ENCODE data around the gene RSPH6A.

Gene RSPH6A

DNA sequence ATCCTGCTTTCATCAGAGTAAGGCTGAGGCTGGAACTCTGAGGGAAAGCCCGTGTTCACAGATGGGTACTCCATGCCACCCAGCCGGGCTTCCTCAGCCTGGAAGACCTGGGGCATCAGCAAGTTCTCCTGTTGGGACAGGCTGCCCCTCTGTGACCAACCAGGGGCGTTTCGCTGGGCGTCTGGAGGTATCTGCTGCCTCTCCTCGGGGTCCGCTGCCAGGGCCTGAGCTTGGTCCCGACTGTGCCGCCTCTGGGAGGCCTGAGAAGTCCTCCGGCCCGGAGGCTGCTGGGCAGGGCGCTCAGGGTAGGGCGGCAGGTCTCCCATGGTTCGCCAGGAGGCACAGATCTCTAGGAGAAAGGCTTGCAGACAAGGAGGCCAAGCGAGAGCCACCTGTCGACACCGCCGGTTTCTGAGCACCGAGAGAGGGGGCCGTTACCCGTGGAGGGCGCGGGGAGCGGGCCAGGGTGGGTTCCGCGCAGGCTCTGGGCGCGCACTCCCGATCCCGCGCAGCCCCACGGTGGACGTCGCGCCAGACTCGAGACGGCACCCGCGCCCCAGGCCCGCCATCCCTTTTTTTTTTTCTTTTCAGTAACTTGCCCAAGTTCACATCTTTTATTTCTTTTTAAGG lies at the start of gene RSPH6A:
Gene RSPH6A, minus strand, starts transcription at position 458 of the 630 bp plus-strand sequence. Its CDS starts 132 bp downstream, at position 326.
- no peak for DNase-seq

DNA sequence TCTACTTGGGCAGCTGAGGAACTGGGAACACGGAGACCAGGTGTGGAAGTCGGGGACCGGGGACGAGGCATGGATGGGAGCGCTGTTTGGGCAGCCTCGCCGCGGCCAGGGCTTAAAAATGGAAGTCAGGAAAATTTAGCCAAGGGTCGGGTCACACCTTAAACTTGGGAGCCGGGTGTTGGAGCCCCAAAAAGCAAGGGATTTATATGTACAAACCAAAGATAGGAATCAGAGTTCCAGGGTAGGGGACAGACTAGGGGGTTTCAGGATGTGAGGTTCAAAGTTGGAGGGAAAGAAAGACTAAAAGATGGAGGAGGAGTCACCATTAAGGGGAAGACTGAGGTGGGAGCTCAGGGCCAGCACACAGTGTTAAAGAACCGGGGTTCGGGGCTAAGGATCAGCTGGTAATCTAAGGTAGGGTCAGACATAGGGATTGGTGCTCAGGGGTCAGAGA lies 49.5 kb upstream of the RSPH6A start:
- no peak for DNase-seq

DNA sequence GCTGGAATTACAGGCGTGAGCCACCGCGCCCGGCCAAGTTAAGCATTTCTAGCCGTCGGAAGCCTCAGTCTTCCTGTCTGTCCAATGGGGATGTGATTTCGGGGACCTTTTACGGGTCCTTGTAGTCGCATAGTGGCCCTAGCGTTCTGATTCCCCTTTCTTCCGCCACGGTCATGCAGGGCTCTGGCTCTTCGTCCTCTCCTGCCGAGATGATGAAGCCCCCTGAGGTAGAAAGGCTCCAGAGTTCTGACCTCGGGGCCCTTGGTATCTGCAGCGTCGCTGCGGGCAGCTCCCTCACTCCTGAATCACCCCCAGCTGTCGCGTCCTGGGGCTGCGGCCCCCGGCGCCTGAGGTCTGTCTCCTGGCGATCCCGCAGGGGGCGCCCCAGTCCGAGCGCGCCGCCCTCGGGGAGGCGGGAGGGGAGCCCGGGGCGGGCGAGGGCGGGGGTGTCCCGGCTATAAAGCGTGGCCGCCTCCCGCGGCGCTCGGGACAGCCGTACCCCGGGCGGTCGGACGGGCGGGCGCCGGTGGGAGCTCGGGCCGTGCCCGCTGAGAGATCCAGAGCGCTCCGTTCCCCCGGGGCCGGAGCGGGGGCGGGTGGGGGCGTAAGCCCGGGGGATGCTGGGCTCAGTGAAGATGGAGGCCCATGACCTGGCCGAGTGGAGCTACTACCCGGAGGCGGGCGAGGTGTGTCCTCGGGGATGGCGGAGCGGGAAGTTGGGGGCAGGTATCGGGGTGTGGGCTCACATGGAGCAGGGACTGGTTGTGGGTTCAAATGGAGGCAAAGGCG lies 48.9 kb upstream of the RSPH6A start, which contains the start of gene FOXA3:
Gene FOXA3, plus strand, starts transcription at position 487 of the 789 bp plus-strand sequence. Its CDS starts 131 bp downstream, at position 618.
- DNase-seq = peak; percentile 60

DNA sequence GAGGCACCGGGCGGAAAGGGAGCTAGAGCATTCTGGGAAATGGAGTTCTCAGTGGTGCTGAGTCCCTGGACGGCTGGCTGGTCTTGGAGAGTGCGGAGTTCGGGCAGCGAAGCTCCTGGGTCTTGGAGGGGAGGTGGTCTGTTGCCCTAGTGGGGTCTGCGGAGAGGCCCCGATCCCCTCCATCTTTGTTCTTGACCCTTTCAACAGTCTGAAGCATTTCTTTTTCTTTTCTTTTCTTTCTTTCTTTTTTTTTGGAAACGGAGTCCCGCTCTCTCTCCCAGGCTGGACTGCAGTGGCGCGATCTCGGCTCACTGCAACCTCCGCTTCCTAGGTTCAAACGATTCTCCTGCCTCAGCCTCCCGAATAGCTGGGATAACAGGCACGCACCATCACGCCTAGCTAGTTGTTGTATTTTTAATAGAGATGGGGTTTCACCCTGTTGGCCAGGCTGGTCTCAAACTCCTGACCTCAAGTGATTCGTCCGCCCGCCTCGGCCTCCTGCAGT lies 48.3 kb upstream of the RSPH6A start:
- DNase-seq = no peak

DNA sequence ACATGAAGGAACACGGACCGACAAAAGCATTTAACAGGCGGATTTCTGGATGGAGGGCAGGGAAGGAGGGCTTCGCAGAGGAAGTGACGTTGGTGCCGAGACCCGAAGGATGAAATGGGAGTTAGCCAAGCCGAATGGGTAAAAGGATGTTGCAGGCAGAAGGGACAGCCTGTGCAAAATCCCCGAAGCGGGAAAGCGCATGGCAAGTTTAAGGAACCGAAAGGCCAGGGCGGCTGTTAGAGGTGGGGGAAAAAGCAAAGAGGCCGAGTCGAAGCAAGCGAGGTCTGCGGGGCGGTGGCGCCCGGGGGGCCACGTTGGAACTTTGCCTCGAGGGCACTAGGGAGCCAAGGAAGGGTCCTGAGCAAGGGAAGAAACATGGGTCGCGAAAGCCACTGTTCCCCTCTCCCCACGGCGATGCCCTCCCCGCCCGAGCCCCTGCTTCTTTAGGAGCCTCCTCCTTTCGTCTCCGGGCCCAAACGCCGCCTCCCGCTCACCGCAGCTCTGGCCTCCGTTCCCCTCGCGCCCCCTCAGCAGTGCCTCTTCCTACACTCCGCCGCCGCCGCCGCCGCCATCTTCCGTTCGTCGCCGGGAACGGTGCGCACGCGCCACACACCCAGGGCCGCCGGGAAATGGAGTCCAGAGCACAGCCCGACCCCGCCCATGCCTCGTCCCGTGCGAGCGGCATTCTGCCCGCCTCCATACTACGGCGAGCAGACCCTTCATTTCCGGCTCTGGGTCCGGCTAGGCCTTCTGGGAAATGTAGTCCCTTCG lies 47.6 kb upstream of the RSPH6A start, which contains the start of gene SYMPK:
Gene SYMPK, minus strand, starts transcription at position 584 of the 771 bp plus-strand sequence. CDS start 8,652 bp downstream, outside the sequence.
- peak; percentile 99 for DNase-seq

DNA sequence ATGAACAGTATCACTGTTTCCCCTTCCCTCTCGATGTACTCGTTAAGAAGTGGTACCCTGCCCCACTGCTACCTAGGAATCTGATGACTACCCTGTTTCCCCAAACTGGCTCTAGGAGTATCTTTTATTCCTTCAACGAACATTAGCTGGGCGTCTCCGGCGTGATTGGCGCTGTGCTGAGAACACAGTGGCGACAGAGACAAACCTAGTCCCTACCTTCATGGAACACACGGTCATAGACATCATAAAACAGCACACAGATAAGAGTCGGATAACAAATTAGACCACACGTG lies 47.1 kb upstream of the RSPH6A start:
- no peak for DNase-seq

DNA sequence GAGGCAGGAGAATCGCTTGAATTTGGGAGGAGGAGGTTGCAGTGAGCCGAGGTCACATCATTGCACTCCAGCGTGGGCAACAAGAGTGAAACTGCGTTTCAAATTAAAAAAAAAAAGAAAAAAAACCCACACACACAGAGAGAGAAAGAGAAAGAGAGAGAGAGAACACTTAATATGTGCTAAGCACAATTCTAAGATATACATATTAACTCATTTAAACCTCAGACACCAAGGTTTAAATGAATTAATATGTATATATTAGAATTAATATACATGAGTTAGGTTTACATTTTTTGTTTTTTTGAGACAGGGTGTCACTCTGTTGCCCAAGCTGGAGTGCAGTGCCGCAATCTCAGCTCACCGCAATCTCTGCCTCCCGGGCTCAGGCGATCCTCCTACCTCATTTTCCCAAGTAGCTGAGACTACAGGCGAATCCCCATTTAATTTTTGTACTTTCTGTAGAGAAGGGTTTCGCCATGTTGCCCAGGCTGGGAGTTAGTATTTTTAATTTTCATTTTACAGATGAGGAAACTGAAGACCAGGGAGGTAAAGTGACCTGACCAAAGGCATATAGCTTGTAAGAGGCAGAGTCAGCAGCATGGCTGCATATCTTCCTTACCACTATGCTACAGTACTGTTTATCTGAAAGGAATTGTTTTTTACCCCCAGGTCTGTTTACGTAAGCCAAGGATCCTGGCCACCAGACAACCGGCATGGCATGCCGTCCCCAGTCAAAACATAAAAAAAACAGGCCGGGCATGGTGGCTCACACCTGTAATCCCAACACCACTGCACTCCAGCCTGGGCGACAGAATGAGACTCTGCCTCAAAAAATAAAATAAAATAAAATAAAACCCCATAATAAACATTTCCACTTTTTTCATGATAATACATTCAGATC lies 45.5 kb upstream of the RSPH6A start:
- DNase-seq = no peak

DNA sequence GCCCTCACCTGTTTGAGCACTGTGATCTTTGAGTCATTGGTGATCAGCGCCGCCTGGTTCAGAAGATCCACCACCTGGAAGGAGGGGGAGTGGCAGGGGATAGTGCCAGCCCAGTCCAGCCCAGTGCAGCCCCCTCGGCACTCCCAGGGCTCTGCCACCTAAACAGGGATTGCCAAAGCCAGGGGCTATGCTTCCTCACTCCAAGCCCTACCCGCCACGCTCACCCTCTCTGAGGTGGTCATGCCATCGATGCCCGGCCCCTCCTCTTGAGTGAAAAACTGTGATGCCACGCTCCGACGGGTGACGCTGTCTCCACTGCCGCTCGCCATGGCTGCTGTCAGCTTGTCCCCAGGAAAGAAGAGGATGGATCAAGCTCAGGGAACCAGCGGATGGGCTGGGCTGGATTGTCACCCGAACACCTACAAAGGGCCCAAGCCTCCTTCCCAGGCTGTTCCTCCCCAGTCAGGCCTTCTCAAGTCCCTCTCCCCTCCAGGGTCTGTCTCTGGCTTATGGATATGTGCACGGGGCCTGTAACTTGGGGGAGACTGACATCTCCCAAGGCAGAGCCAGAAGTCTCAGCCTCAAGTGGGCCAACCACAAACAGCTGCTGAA lies 39.2 kb upstream of the RSPH6A start:
- no peak for DNase-seq

DNA sequence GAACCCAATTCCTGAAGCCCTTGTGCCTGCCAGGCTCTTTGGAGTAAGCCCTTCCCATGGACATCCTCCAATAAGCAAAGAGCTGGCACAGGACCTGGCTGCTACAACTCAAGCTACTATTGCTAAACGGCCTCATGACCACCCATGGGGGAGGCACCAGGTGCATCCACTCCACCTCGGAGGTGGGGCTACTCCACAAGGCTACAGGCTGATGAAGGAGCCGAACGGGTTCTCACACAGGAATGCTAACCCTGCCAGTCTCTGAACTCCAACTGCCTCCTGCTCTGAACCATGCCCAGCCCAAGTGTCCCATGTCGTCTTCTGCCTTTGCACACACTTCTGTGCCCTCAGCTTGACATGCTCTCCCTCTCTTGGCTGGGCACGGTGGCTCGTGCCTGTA lies 37.9 kb upstream of the RSPH6A start:
- no peak for DNase-seq

DNA sequence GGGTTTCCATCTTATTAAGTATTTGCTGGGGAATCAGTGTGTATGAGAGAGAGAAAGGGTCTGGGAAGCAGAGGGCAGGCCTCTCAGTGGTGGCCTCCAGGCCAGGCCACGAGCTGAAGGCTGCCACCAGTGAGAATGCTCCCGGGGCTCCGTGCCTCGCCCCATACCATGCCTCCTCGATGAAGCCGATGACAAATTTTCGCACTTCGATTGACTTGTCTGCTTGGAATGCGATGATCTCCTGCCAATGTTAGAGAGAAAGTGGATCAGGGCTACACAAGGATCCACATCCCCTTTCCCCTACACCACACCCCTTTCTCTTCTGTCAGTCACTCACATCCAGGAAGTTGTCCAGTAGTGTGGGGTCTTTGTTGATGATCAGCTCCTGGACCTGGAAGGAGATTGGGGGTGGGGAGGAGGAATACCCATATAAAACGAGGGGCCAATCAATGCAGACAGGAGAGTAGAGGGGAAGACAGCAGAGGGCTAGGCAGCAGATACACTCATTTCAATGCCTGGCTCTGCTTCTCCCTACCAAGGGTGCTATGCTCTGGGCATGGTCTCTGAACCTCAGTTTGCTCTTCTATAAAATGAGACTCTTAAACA lies 37.1 kb upstream of the RSPH6A start:
- no peak for DNase-seq

DNA sequence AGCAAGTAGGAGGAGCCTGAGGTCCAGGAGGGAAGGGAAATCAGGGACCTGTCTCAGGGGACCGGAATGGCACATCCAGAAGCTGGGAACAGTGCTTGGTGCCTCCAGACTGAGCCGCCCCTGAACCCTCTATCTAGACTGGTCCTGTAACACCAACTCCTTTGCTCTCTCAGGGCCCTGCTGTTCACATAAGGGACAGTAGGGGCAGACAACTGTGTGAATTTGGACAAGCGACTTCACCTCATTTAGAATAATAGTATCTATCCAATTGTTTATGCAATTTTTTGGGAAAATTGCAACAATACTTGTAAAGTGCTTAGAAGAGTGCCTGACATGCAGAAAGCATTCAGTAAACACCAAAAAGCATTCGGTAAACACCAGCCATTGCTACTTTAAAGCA lies 33.8 kb upstream of the RSPH6A start:
- DNase-seq = no peak

DNA sequence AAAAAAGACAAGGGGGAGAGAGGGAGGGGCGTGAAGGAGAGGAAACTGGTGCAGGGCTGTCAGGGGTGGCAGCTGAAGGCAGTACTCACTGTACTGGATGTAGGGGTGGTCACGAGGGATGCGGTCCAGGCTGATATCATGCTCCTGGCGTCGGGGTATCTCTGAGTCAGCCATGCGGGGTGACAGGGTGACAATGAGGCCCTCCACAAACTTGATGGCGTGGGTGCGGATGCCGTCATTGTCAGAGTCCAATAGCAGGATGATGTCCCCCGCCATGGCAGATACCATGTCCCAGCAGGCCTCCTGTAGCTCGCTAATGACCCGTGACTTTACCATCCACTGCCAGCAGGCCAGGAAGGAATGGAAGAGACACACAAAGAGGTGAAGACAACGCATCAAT lies 32.6 kb upstream of the RSPH6A start:
- no peak for DNase-seq

DNA sequence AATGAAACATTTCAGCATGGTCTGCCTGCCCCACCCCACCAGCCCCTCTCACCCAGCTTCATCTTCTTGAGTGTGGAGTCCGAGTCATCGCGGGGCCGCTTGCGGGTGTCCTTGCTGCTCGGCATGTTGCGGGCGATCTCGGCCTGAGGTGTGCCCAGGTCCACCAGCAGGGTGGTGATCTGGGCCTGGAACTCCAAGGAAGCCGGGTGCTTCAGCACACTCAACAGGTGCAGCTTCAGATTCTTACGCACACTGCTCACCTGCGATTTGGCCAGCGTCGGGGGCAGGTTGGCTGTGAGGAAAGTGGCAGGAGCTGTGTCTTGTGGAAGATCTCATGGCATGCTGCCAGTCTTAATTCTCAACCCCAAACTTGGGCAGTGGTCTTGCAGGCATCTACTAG lies 27.1 kb upstream of the RSPH6A start:
- no peak for DNase-seq

DNA sequence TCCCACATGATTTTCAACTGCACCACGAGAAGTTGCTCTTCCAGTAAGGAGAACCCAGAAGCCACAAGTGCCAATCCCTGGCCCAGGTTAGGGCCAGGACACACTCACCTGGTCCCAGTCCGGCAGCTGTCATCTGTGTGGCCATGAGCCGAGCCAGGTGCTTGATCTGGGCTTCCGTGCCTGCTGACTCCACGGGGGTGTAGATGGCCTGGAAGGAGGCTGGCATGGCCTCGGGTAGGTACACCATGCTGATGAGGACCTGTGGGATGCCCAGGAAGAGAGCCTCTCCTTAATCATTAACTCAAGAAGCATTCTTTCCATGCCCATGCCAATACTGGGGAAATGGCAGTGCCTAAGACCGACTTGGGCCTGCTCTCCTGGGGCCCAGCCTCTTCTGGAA lies 19.9 kb upstream of the RSPH6A start:
- no peak for DNase-seq

DNA sequence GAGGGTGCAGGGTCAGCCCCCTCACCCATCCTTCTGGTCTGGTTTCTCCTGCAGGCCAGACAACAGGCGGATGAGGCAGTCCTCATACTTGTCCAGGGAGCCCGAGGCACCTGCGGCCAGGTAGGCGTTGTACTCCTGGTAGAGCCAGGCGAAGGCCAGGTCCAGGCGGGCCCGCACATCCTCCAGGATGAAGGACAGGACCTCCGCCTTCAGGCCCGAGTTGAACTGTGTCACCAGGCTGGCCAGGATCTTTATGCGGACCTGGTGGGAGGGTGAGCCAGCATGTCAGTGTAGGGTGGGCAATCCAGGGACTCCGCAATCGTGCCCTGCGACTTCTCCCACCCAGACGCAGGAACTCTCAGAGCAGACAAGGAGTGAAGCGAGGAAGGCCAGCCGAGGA lies 13.8 kb upstream of the RSPH6A start:
- no peak for DNase-seq

DNA sequence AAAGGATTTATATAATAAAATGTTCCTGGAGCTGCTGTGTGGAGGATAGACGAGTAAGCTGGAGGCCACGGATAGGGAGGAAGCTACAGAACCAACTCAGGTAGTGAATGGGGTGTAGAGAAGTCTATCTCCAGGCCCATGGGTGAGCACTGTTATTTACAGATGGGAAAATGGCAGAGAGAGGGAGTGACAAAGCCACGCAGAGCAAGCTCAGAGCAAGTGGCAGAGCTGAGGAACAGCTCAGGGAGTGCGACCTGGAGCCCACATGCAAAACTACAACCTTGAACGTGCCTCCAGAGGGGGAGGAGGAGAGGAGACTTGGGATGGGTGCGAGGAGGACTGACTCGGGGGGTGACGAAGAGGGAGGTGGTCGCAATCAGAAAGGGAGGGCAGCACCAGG lies 13.4 kb upstream of the RSPH6A start:
- DNase-seq = no peak

DNA sequence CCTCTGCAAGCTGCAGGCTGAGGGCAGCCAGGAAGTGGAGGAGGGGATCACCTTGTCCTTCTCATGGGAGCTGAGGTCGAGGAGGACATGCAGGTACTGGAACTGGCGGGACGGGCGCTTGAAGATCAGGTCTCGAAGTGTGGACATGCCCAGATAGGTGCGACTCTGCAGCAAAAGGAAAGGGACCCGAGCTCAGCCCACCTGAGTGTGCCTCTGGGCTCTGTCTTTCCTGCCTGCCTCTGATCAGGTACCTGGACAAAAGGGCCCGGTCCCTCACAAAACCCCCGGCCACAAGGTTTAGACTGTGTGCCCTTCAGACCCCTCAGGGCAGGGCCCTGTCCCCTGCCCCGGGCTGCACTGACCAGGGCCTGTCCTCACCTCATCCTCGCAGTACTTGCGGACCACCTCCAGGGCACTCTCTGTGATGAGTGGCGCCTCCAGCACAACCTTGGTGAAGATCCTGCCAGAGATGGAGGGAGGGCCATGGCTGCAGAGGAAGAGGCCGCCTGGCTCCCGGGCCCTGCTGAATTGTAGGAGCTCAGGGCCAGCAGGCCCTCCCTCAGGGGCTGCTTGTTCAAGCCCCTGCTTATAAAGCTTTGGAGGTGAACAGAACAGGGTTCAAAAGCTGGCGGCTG lies 12.5 kb upstream of the RSPH6A start:
- DNase-seq = no peak

DNA sequence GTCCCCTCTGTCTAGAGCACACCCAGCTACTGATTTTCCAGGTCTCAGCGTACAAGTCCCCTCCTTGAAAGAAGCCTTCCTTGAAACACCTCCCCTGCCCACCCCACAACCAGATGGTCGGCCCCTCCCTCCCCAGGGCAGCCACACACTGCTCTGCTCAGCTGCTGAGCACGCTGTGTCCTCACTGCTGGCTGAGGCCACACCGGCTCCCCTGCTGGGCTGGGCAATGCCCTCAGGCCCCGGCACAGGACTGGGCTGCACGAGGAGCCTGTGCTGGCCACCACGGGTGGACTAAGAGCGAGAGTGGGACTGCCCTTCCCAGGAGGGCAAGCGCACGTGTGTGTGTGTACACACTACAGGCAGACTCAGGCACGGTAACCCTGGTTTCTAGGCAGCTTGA lies 11.8 kb upstream of the RSPH6A start:
- DNase-seq = no peak

DNA sequence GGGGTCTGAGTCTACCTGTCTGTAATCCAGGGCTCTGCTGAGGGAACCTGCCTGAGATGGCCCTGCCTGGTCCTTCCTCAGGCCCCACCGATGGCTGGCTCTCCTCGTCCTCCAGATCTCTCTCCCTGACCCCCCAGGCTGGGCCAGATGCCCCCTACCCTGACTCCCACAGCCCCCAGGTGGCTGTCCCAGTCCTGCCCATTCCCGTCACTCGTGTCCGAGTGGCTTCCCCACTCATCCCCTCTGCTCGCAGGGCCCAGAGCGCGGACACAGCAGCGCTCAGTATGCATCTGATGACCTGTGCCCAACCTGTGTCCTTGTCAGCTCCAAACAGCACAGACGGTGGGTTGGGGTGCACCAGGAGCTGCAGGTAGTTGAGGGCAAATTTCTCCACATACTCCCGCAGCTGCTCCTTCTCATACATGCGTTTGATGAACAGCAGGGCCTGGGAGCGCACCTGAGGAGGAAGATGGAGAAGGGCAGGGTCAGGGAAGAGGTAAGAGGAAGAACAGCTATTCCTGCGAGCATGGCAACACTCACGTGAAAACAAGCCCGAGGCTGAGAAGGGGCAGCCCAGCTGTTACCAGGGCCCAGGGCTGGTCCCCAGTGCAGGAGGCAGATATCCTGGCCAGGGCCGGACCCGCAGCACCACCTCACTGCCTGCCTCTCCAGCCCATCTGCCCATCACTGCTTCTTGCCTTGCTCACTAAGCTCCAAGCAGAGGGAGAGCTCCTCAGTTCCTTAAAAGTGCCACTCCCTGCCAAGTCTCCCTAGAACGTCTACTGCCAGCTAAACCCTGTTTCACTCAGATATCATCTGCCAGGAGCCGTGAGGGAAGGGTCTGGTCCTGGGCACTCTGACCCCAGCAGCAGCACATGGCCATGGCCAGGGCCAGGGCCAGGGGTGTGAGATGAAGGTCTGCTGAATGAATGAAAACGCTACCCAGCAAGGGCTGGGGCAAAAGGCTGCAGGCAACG lies 11.1 kb upstream of the RSPH6A start:
- no peak for DNase-seq

DNA sequence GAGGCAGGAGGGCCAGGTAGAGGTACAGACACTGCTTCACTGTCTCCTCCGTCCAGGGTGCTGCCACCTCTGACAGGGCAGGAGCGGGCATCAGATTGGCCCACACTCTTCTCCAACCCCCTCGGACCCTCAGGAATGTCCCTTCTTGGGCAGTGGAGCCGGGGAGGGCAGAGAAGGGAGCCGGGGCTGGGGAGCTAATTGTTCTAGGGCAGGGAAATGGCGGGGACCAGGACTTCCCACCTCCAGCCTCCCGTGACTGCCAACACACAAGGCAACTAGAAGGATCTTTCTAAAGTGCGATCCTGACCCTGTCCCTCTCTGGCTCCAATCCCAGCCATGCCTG lies 10.1 kb upstream of the RSPH6A start:
- DNase-seq = no peak
